ENCODE results near the gene AMIGO1. TPM values are rescaled to one million over a fixed set of nuclear protein-coding genes. Genes with fewer than 3 reads are reported as not detected.

The AMIGO1 gene
- total and polyA plus RNA-seq, 7 donors, result 0.60 to 12.1 (median 6.4) TPM

DNA sequence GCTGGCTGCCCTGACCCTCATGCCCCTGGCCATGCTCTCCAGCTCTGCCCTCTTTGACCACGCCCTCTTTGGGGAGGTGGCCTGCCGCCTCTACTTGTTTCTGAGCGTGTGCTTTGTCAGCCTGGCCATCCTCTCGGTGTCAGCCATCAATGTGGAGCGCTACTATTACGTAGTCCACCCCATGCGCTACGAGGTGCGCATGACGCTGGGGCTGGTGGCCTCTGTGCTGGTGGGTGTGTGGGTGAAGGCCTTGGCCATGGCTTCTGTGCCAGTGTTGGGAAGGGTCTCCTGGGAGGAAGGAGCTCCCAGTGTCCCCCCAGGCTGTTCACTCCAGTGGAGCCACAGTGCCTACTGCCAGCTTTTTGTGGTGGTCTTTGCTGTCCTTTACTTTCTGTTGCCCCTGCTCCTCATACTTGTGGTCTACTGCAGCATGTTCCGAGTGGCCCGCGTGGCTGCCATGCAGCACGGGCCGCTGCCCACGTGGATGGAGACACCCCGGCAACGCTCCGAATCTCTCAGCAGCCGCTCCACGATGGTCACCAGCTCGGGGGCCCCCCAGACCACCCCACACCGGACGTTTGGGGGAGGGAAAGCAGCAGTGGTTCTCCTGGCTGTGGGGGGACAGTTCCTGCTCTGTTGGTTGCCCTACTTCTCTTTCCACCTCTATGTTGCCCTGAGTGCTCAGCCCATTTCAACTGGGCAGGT lies 33.9 kb upstream of the AMIGO1 start:
- peaks cover 0 to 15% (median 14%) of the 10 kb centered on the region in 4 donors for H3K4me1 ChIP-seq
- DNase-seq, result no peak
- no peak overlapping the region for H3K27ac ChIP-seq
- TF ChIP-seq POLR2A (IDR thresholded peaks at IDR 0.05) (no peak), POLR2AphosphoS5 (IDR thresholded peaks at IDR 0.05) (no peak), EP300 (IDR thresholded peaks at IDR 0.05) (no peak)
- TF ChIP-seq, protein P1, sequence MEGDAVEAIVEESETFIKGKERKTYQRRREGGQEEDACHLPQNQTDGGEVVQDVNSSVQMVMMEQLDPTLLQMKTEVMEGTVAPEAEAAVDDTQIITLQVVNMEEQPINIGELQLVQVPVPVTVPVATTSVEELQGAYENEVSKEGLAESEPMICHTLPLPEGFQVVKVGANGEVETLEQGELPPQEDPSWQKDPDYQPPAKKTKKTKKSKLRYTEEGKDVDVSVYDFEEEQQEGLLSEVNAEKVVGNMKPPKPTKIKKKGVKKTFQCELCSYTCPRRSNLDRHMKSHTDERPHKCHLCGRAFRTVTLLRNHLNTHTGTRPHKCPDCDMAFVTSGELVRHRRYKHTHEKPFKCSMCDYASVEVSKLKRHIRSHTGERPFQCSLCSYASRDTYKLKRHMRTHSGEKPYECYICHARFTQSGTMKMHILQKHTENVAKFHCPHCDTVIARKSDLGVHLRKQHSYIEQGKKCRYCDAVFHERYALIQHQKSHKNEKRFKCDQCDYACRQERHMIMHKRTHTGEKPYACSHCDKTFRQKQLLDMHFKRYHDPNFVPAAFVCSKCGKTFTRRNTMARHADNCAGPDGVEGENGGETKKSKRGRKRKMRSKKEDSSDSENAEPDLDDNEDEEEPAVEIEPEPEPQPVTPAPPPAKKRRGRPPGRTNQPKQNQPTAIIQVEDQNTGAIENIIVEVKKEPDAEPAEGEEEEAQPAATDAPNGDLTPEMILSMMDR (IDR thresholded peaks at IDR 0.05), result no peak
- 89 to 90% methylated on average over 24 of the region's 24 CpGs for WGBS, 2 donors
- no peak overlapping the region for H3K4me3 ChIP-seq
- no peaks in the 10 kb centered on the region for H3K36me3 ChIP-seq
- intact Hi-C loops (cut with DNase I), result no loop called here
- no peaks in the 10 kb centered on the region for H3K9me3 ChIP-seq
- no peaks in the 10 kb centered on the region for H3K27me3 ChIP-seq

DNA sequence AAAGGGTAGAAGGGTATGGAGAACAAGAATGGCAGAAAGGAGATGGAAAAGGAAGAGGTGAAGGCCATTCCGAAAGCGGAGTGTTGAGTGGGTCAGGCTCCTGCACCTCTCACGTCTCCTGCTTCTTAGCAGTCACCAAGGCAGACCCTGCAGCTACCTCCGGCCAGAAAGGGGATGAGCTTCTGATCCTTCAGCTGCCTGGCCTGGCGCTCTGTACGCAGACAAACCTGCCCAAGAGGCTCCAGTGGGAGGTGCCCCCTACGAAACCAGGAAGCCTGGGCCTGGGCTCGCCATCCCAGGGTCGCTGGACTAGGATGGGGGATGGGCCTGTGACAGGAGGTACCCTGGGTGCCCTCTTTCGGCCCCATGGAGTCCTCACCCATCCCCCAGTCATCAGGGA lies 33.1 kb upstream of the AMIGO1 start:
- TF ChIP-seq POLR2AphosphoS5 (IDR thresholded peaks at IDR 0.05) (no peak), POLR2A (IDR thresholded peaks at IDR 0.05) (no peak), EP300 (IDR thresholded peaks at IDR 0.05) (no peak)
- TF ChIP-seq, protein P1 (IDR thresholded peaks at IDR 0.05), result no peak
- 88 to 89% methylated on average over 10 of the region's 10 CpGs for whole genome bisulfite sequencing, 2 donors
- intact Hi-C loops (cut with DNase I), result no loop called here

DNA sequence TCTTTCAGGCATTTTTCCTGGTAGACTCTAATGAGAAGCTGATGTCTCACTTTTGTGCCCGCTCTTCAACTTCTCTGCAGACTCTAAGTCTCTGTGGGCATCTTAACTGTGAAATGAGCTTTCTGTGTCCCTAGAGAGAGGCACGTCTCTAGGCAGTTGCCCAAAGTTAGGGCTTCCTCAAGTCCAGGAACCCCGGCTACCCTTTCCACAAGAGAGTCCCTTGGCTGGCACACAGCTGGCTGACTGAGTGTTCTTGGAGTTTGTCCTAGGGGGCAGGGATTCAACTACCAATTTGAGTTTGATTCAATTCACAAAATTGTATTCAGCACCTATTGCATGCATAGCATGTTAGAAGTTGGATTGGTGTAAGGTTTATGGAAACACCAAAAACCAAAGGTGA lies 31.6 kb upstream of the AMIGO1 start:
- H3K4me1 ChIP-seq, result peaks cover 0 to 9% (median 6%) of the 10 kb centered on the region in 4 donors
- no peaks in the 10 kb centered on the region for H3K27me3 ChIP-seq
- no peak for DNase-seq
- no peak overlapping the region for H3K27ac ChIP-seq
- no peak for TF ChIP-seq POLR2AphosphoS5 (IDR thresholded peaks at IDR 0.05)
- TF ChIP-seq, protein P1 (IDR thresholded peaks at IDR 0.05), result no peak
- no peak for TF ChIP-seq POLR2A (IDR thresholded peaks at IDR 0.05)
- TF ChIP-seq EP300 (IDR thresholded peaks at IDR 0.05), result no peak
- intact Hi-C loops (cut with DNase I), result no loop called here
- WGBS, 2 donors, result 82 to 84% methylated on average over 3 of the region's 3 CpGs
- H3K9me3 ChIP-seq, result no peaks in the 10 kb centered on the region
- H3K4me3 ChIP-seq, result no peak overlapping the region
- H3K36me3 ChIP-seq, result no peaks in the 10 kb centered on the region

More for the DNA sequence above, 33.1 kb upstream of the AMIGO1 start:
- Histone ChIP-seq H3K36me3 (no peaks in the 10 kb centered on the region), H3K4me1 (peaks cover 0 to 13% (median 12%) of the 10 kb centered on the region in 4 donors), H3K27ac (no peak overlapping the region), H3K9me3 (no peaks in the 10 kb centered on the region), H3K4me3 (no peak overlapping the region), H3K27me3 (no peaks in the 10 kb centered on the region)
- DNase-seq, result no peak

DNA sequence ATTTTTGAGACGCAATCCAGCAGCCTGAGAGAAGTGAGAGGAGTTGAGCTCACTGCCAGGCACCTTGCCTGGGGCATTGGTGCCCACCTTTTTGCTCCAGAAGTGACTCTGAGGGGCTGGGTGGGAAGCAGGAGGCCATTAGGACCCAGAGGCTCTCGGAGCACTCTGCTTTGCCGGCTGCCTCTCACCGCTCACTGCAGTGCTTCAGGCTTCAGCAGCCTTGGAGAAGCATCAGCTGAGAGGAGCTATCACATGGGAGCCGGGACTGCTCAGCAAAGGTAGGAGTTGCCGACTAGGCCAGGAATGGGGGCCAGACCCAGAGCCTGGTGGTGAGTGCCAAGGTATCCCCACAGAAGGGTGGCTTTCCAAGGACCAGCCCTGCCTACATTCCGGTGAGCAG lies 30.1 kb upstream of the AMIGO1 start, which contains the start of gene GPR61:
Gene GPR61 (plus strand): TSS at position 197 of the 400 bp plus-strand sequence. CDS start 3,151 bp downstream, outside the sequence.
- Histone ChIP-seq H3K4me3 (no peak within 1 kb of the TSS), H3K4me1 (peaks cover 0 to 18% (median 14%) of the 10 kb centered on the region in 4 donors), H3K36me3 (no peaks in the 10 kb centered on the region), H3K9me3 (no peaks in the 10 kb centered on the region), H3K27ac (no peak within 1 kb of the TSS), H3K27me3 (no peaks in the 10 kb centered on the region)
- intact Hi-C loops (cut with DNase I), result loop anchor here (10.0 kb wide), 1 partner anchor 265 kb away; no protein-coding TSS in a partner anchor
- TF ChIP-seq POLR2AphosphoS5 (IDR thresholded peaks at IDR 0.05) (no peak), EP300 (IDR thresholded peaks at IDR 0.05) (no peak)
- DNase-seq, result no peak
- WGBS, 2 donors, result 66 to 67% methylated on average over 7 of the region's 7 CpGs

DNA sequence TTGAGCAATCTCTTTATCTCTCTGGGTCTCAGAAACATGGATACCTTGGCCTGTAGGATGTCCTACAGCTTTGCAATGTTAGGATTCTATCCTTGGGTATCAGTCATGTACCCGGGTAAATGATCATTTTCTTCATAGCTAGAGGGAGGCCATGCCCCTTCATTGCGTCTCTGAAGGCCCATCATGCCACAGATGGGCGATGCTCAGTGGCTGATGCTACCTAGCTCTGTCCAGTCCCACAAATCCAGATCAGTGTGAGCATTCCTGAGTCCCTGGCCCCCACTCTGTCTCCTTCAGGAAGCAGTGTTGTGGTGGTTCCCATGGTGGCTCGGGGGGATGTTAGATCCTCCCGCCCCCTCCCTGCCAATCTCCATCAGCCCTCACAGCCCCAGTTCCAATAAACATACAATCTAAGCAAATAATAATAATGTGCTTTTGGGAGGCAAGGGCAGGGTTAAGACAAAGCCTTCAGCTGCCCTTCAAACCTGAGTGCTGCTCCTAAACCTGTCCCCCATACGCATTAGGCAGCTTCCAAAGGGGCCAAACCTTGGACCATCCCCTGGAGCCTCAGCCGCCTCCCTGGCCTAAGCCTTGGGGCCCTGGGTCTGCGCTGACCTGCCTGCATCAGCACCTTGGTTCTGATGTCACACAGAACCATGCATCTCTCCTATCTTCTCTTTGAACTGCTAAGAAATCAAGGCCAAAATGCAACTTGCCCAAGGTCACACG lies 29.5 kb upstream of the AMIGO1 start:
- TF ChIP-seq POLR2AphosphoS5 (IDR thresholded peaks at IDR 0.05), result no peak
- TF ChIP-seq POLR2A (IDR thresholded peaks at IDR 0.05), result no peak
- TF ChIP-seq, protein P1 (IDR thresholded peaks at IDR 0.05), result no peak
- TF ChIP-seq EP300 (IDR thresholded peaks at IDR 0.05), result no peak
- Histone ChIP-seq H3K27ac (no peak overlapping the region), H3K4me3 (no peak overlapping the region), H3K9me3 (no peaks in the 10 kb centered on the region), H3K4me1 (peaks cover 0 to 18% (median 14%) of the 10 kb centered on the region in 4 donors), H3K27me3 (no peaks in the 10 kb centered on the region), H3K36me3 (no peaks in the 10 kb centered on the region)
- DNase-seq, result no peak
- intact Hi-C loops (cut with DNase I), result loop anchor here (10.0 kb wide), 1 partner anchor 264 kb away; no protein-coding TSS in a partner anchor
- 94% methylated on average over 9 of the region's 9 CpGs for WGBS, 2 donors

Measured in sigmoid colon (tissue), 7 donors.